K562 (cell line): ENCODE measurements around the gene RECQL5. TPM values are rescaled to one million over a fixed set of nuclear protein-coding genes. Genes with fewer than 3 reads are reported as not detected.
A peak's percentile ranks its signal among the peaks of the same experiment; 100 is the strongest.

Experiments
- ATAC-seq: fragments of 200-7000 bp; cut with Tn5 transposase; 3 replicates; pipeline ENCODE4 v1.9.1; 2020; ENCODE audit warnings: moderate library complexity
- BruUV-seq: library from RNA; stranded (reverse); fragments of 400-500 nt; replicated peaks from 2 replicates; lab custom pipeline; 2021; lab: Mats Ljungman, UMichigan
- CTCF ChIA-PET: fragments of 300-600 bp; formaldehyde crosslinking; extraction: SDS; loops from one replicate; lab custom pipeline; 2021; ENCODE audit warnings: low intra/inter-chr PET ratio; lab: Yijun Ruan, JAX
- POLR2A ChIA-PET: fragments of 300-600, 350-650 bp; sonication (Branson Sonifier 250); formaldehyde crosslinking; extraction: SDS; loops from one replicate; lab custom pipeline; 2021; ENCODE audit warnings: antibody characterized with exemption, inconsistent platforms; lab: Yijun Ruan, JAX
- DNase-seq, 4 experiments: peaks; one replicate each; pipeline versions ENCODE4 v3.0.0 to v3.0.0-alpha.2; 2011 to 2018; ENCODE audit warnings: low spot score in 3 of 4, mixed read lengths in 3 of 4; ENCODE audit errors: extremely low read depth in 1 of 4
- FAIRE-seq: peaks from 2 replicates; lab custom pipeline; 2011; peaks lifted over from hg19 to GRCh38; lab: Jason Lieb, UNC
- H2AFZ ChIP-seq: 2 replicates; pipeline ENCODE4 v1.6.0; 2011; ENCODE audit warnings: low read depth, low read length, control low read depth, inconsistent platforms
- H3K27ac ChIP-seq: fragments of 200-600 bp; 3 replicates; pipeline ENCODE4 v1.8.0; 2011; ENCODE audit warnings: low read depth, mild to moderate bottlenecking, control low read depth, inconsistent platforms, low read length, moderate library complexity, mixed read lengths; ENCODE audit errors: extremely low read depth
- H3K27me3 ChIP-seq, 2 experiments: fragments of 300-600 bp in 1 of 2; 2 replicates in 1 of 2; 3 replicates in 1 of 2; pipeline versions ENCODE4 v1.6.0 to v1.8.0; 2011; ENCODE audit warnings: inconsistent platforms in 2 of 2, low read length in 2 of 2, mild to moderate bottlenecking in 1 of 2, mixed read lengths in 1 of 2, moderate library complexity in 1 of 2; ENCODE audit not compliant: control insufficient read depth in 2 of 2, insufficient read depth in 2 of 2
- H3K36me3 ChIP-seq: fragments of 300-600 bp; 3 replicates; pipeline ENCODE4 v1.8.0; 2011; ENCODE audit warnings: mild to moderate bottlenecking, low read length, inconsistent platforms; ENCODE audit not compliant: control insufficient read depth, insufficient read depth
- H3K4me1 ChIP-seq, 2 experiments: fragments of 200-600 bp in 1 of 2; replicated peaks in 1 of 2; 2 replicates in 1 of 2; 3 replicates in 1 of 2; pipeline versions ENCODE4 v1.5.1 to v1.8.0; 2011; ENCODE audit warnings: inconsistent platforms in 2 of 2, low read length in 2 of 2, mild to moderate bottlenecking in 1 of 2, mixed read lengths in 1 of 2, moderate library complexity in 1 of 2; ENCODE audit not compliant: control insufficient read depth in 2 of 2, insufficient read depth in 2 of 2
- H3K4me2 ChIP-seq: 2 replicates; pipeline ENCODE4 v1.6.1; 2011; ENCODE audit warnings: low read length, control low read depth, inconsistent platforms, mixed read lengths; ENCODE audit not compliant: insufficient read depth
- H3K4me3 ChIP-seq: fragments of 200-600 bp; sonication (generic), shearing (Covaris generic); 2 replicates; pipeline ENCODE4 v1.5.1; 2016; ENCODE audit warnings: control low read depth, inconsistent platforms
- H3K79me2 ChIP-seq: fragments of 200-600 bp; 3 replicates; pipeline ENCODE4 v1.8.0; 2011; ENCODE audit warnings: low read length, inconsistent platforms; ENCODE audit not compliant: control insufficient read depth, insufficient read depth
- H3K9ac ChIP-seq, 2 experiments: 2 replicates each; pipeline versions ENCODE4 v1.6.0 to v1.6.1; 2011; ENCODE audit warnings: low read depth in 2 of 2, low read length in 2 of 2, control low read depth in 1 of 2, inconsistent platforms in 1 of 2, mild to moderate bottlenecking in 1 of 2, mixed read lengths in 1 of 2; ENCODE audit not compliant: insufficient read depth in 1 of 2
- H3K9me1 ChIP-seq: one replicate; pipeline ENCODE4 v1.6.0; 2011; ENCODE audit warnings: inconsistent platforms, mild to moderate bottlenecking, low read length, moderate library complexity; ENCODE audit not compliant: control insufficient read depth, insufficient read depth
- H3K9me3 ChIP-seq: replicated peaks from 2 replicates; pipeline ENCODE4 v1.5.1; 2011; ENCODE audit warnings: low read depth, low read length, inconsistent platforms; ENCODE audit not compliant: control insufficient read depth, insufficient read depth
- H4K20me1 ChIP-seq: replicated peaks from 2 replicates; pipeline ENCODE4 v1.6.1; 2011; ENCODE audit warnings: low read length, inconsistent platforms, mixed read lengths; ENCODE audit not compliant: control insufficient read depth, insufficient read depth
- MBD1 ChIP-seq: fragments of 250-450 bp; sonication (Bioruptor Pico); IDR thresholded peaks from 2 replicates; pipeline ENCODE4 v1.8.0; 2022; ENCODE audit warnings: inconsistent platforms
- RFX1 ChIP-seq: fragments of 450-650 bp; IDR thresholded peaks from 2 replicates; pipeline ENCODE4 v1.6.1; 2016; ENCODE audit warnings: mild to moderate bottlenecking, moderate library complexity
- WGBS: fragments of 100-300 bp; shearing (Covaris generic); methylation state at CpG from one replicate; pipeline ENCODE4 v1.1.6; 2016; ENCODE audit warnings: low coverage, mixed read lengths; ENCODE audit not compliant: insufficient coverage; ENCODE audit errors: missing lambda C conversion rate; 5-methylcytosine and 5-hydroxymethylcytosine counted together
- in situ Hi-C: fragments of 300-500 bp; cut with MboI; formaldehyde crosslinking; loops from 4 replicates; pipeline ENCODE4 v1.15.0; 2018; ENCODE audit warnings: inconsistent platforms, mixed read lengths
- intact Hi-C: fragments of 100-400 bp; cut with micrococcal nuclease; formaldehyde crosslinking; loops from 2 replicates; pipeline ENCODE4 v1.14.2; 2022
- polyA plus RNA-seq, 8 experiments: library from polyadenylated mRNA; depleted of rRNA in 4 of 8; stranded (reverse) in 5 of 8; unstranded in 3 of 8; fragments of >200 nt; fragmentation: Nextera tagmentation in 2 of 8; fragmentation: Illumina TruSeq in 1 of 8; extraction: Ambion mirVana in 2 of 8; extraction: Trizol in 1 of 8; gene quantifications; 2 replicates each; pipeline versions ENCODE4 v1.2.1 to v1.2.3, GENCODE V29; 2011 to 2014; ENCODE audit warnings: inconsistent platforms in 1 of 8, missing spikeins in 1 of 8
- total RNA-seq, 7 experiments: library from RNA; depleted of rRNA in 6 of 7; stranded (reverse); fragments of >200 nt in 6 of 7; fragmentation: Illumina TruSeq in 2 of 7; extraction: Trizol in 2 of 7; gene quantifications; 2 replicates each; pipeline versions ENCODE4 v1.2.1 to v1.2.3, GENCODE V29; 2011 to 2021; ENCODE audit warnings: low replicate concordance in 1 of 7

The RECQL5 gene
- total and polyA plus RNA-seq, 9 of the 15 experiments (the other 6 are each of a cell fraction or from before 2014, with no cell fraction given): 4.1 to 34.8 (median 16.4) TPM

- Histone ChIP-seq H3K27me3 (no peaks in the 10 kb centered on the region), H3K79me2 (no peaks in the 10 kb centered on the region), H3K9me3 (no peaks in the 10 kb centered on the region), H3K9me1 (peaks cover 3% of the 10 kb centered on the region), H2AFZ (no peak overlapping the region), H3K4me2 (no peak overlapping the region), H3K4me1 (peaks cover 15 to 21% of the 10 kb centered on the region in 2 experiments; a peak in 4 of 5 replicates), H3K9ac (0 out of 4 replicates have a peak overlapping the region, but pooled peaks of 1 of the 2 experiments have one; percentile 13), H3K4me3 (no peak overlapping the region), H3K36me3 (peaks cover 26% of the 10 kb centered on the region), H3K27ac (no peak overlapping the region), H4K20me1 (0 out of 2 replicates have a peak, but pooled peaks cover 6% of the 10 kb centered on the region)
- ChIA-PET CTCF (no interaction called here), POLR2A (interaction anchor here (0.5 to 2.1 kb wide), 8 partner anchors 9 to 127 kb away, joined by 3 to 15 read pairs (median 4); partner anchors contain the start of genes RECQL5 and SAP30BP)
- no peak for FAIRE-seq
- in situ Hi-C loops: no loop called here
- intact Hi-C loops: no loop called here
- no peak for DNase-seq
- TF ChIP-seq MBD1 (CRISPR knock-in tag) (no peak), RFX1 (peak; percentile 52)
- 86% methylated on average over 17 of the region's 17 CpGs for WGBS
- no TSS peak for BruUV-seq
- ATAC-seq: no peak
These were observed 20.9 kb downstream of the RECQL5 start for GRCh38 chr17:75645889-75646637.
